Measurements from ENCODE around the gene GPBAR1. TPM values are rescaled to one million over a fixed set of nuclear protein-coding genes. Genes with fewer than 3 reads are reported as not detected.

The GPBAR1 gene
- total RNA-seq, 2 experiments from 2014 or later, result 1.6 to 1.8 TPM

DNA sequence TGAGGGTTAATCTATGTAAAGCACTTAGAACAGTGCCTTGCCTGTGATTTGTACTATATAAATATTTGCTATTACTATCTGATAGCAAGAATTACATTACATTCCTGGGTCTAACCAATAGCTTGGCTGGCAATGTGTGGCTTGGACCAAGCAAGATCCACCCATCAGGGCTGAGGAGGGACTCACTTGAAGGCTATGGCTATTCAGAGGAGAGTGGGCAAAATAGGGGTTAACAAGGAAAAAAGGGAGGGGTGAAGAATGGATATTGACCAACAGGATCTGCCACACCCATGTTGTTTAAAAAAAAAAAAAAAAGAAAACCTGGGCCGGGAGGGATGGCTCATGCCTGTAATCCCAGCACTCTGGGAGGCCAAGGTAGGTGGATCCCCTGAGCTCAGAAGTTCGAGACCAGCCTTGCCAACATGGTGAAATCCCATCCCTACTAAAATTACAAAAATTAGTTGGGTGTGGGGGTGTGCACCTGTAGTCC lies 51.5 kb downstream of the GPBAR1 start:
- TF ChIP-seq, protein P1, sequence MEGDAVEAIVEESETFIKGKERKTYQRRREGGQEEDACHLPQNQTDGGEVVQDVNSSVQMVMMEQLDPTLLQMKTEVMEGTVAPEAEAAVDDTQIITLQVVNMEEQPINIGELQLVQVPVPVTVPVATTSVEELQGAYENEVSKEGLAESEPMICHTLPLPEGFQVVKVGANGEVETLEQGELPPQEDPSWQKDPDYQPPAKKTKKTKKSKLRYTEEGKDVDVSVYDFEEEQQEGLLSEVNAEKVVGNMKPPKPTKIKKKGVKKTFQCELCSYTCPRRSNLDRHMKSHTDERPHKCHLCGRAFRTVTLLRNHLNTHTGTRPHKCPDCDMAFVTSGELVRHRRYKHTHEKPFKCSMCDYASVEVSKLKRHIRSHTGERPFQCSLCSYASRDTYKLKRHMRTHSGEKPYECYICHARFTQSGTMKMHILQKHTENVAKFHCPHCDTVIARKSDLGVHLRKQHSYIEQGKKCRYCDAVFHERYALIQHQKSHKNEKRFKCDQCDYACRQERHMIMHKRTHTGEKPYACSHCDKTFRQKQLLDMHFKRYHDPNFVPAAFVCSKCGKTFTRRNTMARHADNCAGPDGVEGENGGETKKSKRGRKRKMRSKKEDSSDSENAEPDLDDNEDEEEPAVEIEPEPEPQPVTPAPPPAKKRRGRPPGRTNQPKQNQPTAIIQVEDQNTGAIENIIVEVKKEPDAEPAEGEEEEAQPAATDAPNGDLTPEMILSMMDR (IDR thresholded peaks at IDR 0.05), result no peak
- peaks cover 4% of the 10 kb centered on the region for H3K36me3 Mint-ChIP-seq (ENCODE audit: low read depth)
- ChIA-PET CTCF (no interaction called here), POLR2A (interaction anchor here (0.6 kb wide), 1 partner anchor 26 kb away, joined by 4 read pairs; no protein-coding TSS in a partner anchor)
- no peaks in the 10 kb centered on the region for H3K27me3 Mint-ChIP-seq
- no peak overlapping the region for H3K4me3 Mint-ChIP-seq
- Histone ChIP-seq H3K27ac (ENCODE audit: low read depth in 1 of 2, low read length in 2 of 2) (no peak overlapping the region), H3K27me3 (ENCODE audit: control insufficient read depth in 1 of 2, insufficient read depth in 2 of 2, low read length in 2 of 2) (no peaks in the 10 kb centered on the region), H3K4me1 (ENCODE audit: insufficient read depth, low read length) (peaks cover 20% of the 10 kb centered on the region), H3K9me3 (ENCODE audit: control insufficient read depth in 1 of 2, insufficient read depth in 1 of 2, low read length in 2 of 2) (no peaks in the 10 kb centered on the region), H3K36me3 (ENCODE audit: insufficient read depth, low read length) (no peaks in the 10 kb centered on the region), H3K4me3 (ENCODE audit: low read length) (no peak overlapping the region)
- no peaks in the 10 kb centered on the region for H3K9me3 Mint-ChIP-seq
- ATAC-seq (ENCODE audit: poor library complexity) (no peak), DNase-seq (no peak)
- peak overlapping the region; percentile 73 for H3K27ac Mint-ChIP-seq
- intact Hi-C loops (cut with DNase I, micrococcal nuclease), result no loop called here
- peaks cover 30% of the 10 kb centered on the region for H3K4me1 Mint-ChIP-seq (ENCODE audit: low read depth)

- ATAC-seq (ENCODE audit: poor library complexity) (no peak), DNase-seq (no peak)
- Mint-ChIP-seq H3K9me3 (no peaks in the 10 kb centered on the region), H3K27ac (peak overlapping the region; percentile 28), H3K4me1 (ENCODE audit: low read depth) (peaks cover 34% of the 10 kb centered on the region), H3K27me3 (no peaks in the 10 kb centered on the region), H3K4me3 (no peak overlapping the region), H3K36me3 (ENCODE audit: low read depth) (peaks cover 4% of the 10 kb centered on the region)
- H3K27ac ChIP-seq (ENCODE audit: low read depth in 1 of 2, low read length in 2 of 2), result no peak overlapping the region
- CTCF ChIA-PET, result no interaction called here
- no peaks in the 10 kb centered on the region for H3K9me3 ChIP-seq (ENCODE audit: control insufficient read depth in 1 of 2, insufficient read depth in 1 of 2, low read length in 2 of 2)
- TF ChIP-seq, protein P1 (IDR thresholded peaks at IDR 0.05), result no peak
- H3K4me3 ChIP-seq (ENCODE audit: low read length), result no peak overlapping the region
- H3K4me1 ChIP-seq (ENCODE audit: insufficient read depth, low read length), result peaks cover 31% of the 10 kb centered on the region
- no peaks in the 10 kb centered on the region for H3K36me3 ChIP-seq (ENCODE audit: insufficient read depth, low read length)
- POLR2A ChIA-PET, result no interaction called here
- no peaks in the 10 kb centered on the region for H3K27me3 ChIP-seq (ENCODE audit: control insufficient read depth in 1 of 2, insufficient read depth in 2 of 2, low read length in 2 of 2)
- intact Hi-C loops (cut with DNase I, micrococcal nuclease), result no loop called here
Observed at GRCh38 chr2:218313356-218313755, 52.5 kb downstream of the GPBAR1 start.

Small RNA genes within 50 kb of the gene (microRNA-seq; reads per million reads assigned to microRNA genes)
- 12.2 reads per million, percentile 40 among the genes with 10 or more reads in this experiment for gene MIR6513 (ENCODE audit: borderline microRNAs expressed, borderline replicate concordance)

Other genes starting within 250 kb of the GPBAR1 start
- gene RUFY4, start 191.8 kb upstream of the GPBAR1 start, total RNA-seq, result under 1 TPM; 0.78 to 0.85 TPM
- not detected for gene CXCR2, start 135.0 kb upstream of the GPBAR1 start, total RNA-seq
- under 1 TPM in 1 of 2 experiments, not detected in 1; 0.08 TPM for gene CXCR1, start 94.1 kb upstream of the GPBAR1 start, total RNA-seq
- 100 to 1,000 TPM; 448 to 452 TPM for gene ARPC2, start 43.8 kb upstream of the GPBAR1 start, total RNA-seq
- gene AAMP, start 9.1 kb downstream of the GPBAR1 start, total RNA-seq, result 10 to 100 TPM; 40.2 to 42.5 TPM
- 10 to 100 TPM in 1 of 2 experiments, 1 to 10 TPM in 1; 9.2 to 10.6 TPM for gene PNKD, start 9.5 kb downstream of the GPBAR1 start, total RNA-seq
- gene TMBIM1, start 31.5 kb downstream of the GPBAR1 start, total RNA-seq, result 100 to 1,000 TPM in 1 of 2 experiments, 10 to 100 TPM in 1; 99.2 to 102 TPM
- gene CATIP, start 95.8 kb downstream of the GPBAR1 start, total RNA-seq, result not detected
- 1 to 10 TPM; 4.9 to 6.3 TPM for gene SLC11A1, start 121.3 kb downstream of the GPBAR1 start, total RNA-seq
- 10 to 100 TPM; 70.5 to 76.8 TPM for gene CTDSP1, start 138.9 kb downstream of the GPBAR1 start, total RNA-seq
- gene VIL1, start 158.1 kb downstream of the GPBAR1 start, total RNA-seq, result under 1 TPM; 0.20 to 0.33 TPM

Measured in CD4-positive, alpha-beta T cell (primary cell).